ENCODE data around the gene MRPL52.
A peak's percentile ranks its signal among the peaks of the same experiment; 100 is the strongest.
"Not testable (repeated sequence)": the region's sequence is repeated elsewhere in the genome, so short reads cannot be mapped to it uniquely, and the experiment has no call there.

MRPL52 gene

DNA sequence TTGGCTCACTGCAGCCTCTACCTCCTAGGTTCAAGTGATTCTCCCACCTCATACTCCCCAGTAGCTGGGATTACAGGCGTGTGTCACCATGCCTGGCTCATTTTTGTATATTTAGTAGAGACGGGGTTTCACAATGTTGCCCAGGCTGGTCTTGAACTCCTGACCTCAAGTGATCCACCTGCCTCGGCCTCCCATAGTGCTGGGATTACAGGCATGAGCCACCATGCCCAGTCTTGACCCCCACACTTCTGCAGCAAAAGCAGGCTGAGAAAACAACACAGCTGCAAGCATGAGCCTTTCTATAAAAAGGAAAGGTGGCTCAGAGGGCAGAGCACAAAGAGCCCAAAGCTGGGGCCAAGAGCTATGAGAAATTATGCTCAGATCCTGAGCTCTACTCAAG lies 30.7 kb downstream of the MRPL52 start:
- not testable (repeated sequence) for DNase-seq

DNA sequence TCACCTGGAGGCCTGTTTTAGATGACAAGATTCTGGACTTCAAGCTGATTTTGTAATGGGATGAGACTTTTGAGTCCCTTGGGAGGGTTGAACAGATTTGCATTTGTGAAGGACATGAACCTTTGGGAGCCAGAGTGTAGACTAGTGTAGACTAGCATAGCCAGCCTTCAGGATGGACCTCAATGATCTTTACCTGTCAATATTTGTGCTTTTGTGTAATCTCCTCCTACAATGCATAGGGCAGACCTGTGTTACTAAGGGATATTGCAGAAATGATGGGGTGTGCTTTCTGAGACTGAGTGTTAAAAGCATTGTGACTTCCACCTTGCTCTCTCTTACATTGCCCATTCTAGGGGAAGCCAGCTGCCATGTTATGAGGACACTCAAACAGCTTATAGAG lies 32.0 kb downstream of the MRPL52 start:
- no peak for DNase-seq

DNA sequence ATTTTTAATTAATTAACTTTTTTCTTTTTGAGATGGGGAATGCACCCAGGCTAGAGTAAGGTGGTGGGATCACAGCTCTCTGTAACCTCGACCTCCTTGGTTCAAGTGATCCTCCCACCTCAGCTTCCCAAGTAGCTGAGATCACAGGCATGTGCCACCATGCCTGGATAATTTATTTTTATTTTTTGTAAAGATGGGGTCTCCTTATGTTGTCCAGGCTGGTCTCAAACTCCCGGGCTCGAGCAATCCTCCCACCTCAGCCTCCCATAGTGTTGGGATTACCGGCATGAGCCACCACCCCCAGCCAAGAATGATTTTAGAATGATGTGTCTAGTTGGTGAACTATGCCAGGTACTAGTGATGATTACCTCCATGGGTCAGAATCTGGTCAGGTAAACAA lies 35.3 kb downstream of the MRPL52 start:
- DNase-seq, result no peak

DNA sequence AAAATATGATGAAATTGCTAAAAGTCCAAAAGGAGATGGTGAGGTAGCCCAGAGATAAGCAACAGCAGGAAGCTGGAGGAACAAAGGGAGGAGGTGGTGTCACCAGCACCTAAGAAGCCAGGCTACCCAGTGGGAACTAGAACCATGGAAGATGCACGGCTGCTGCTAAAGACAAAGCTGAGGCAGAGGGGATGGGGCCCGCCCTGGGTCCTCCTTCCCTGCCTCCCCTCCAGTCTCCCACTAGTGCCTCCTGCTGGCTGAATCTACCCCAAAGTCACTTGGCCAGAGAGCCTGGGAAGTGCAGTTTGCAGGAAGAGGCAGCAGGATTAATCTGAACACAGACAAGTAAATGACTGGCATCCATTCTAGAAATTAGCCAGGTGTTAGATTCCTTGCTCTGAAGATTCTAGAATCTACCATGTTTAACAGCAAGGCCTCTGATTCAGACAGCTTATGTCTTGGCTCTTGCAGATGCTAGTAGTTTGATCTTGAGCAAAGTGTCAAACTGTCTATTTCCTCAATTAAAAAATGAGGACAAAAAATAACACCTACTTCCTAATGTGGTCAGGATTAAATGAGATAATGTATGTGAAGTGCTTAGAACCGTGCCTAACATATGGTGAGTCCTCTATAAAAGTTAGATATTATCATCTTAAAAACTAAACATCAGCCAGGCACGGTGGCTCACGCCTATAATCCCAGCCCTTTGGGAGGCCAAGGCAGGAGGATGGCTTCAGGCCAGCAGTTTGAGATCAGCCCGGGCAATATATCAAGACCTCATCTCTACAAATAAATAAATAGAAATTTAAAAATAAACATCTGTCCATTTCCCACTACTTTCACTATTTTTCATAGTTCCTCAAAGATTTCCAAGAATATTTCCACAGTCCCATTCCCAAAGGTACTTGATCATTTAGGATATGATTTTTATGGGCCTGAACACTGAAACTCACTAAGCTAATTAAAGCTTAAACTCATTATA lies 36.0 kb downstream of the MRPL52 start:
- DNase-seq, result no peak

DNA sequence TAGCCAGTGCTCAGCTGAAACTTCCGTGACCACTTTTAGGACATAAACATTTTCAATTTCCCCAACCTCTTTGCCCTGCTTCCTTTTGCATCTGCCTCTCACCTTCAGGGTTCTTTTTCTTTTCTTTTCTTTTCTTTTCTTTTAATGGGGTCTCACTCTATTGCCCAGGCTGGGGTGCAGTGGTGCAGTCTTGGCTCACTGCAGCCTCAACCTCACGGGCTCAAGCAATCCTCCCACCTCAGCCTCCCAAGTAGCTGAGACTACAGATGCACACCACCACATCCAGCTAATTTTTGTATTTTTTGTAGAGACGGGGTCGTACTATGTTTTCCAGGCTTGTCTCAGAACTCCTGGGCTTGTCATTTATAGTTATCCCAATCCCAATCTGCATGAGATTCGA lies 37.2 kb downstream of the MRPL52 start:
- DNase-seq, result no peak

DNA sequence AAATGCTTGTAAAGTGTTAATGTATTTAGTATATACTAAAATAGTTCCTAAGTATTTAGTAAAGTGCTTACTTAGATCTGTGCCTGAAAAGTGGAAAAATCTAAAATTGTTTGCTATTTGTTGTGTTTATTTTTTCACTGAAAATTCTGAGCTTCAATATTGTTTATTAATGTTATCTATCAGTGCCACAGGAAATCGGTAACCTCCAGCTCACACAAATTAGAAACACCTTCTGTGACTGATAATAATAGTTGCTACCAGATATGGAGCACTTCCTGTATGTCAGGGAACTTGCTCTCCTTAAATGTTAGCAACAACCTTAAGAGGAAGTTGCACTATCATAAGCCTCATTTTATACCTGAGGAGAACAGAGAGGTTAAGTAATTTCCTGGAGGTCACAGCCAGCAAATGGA lies 41.1 kb downstream of the MRPL52 start:
- DNase-seq, result no peak

DNA sequence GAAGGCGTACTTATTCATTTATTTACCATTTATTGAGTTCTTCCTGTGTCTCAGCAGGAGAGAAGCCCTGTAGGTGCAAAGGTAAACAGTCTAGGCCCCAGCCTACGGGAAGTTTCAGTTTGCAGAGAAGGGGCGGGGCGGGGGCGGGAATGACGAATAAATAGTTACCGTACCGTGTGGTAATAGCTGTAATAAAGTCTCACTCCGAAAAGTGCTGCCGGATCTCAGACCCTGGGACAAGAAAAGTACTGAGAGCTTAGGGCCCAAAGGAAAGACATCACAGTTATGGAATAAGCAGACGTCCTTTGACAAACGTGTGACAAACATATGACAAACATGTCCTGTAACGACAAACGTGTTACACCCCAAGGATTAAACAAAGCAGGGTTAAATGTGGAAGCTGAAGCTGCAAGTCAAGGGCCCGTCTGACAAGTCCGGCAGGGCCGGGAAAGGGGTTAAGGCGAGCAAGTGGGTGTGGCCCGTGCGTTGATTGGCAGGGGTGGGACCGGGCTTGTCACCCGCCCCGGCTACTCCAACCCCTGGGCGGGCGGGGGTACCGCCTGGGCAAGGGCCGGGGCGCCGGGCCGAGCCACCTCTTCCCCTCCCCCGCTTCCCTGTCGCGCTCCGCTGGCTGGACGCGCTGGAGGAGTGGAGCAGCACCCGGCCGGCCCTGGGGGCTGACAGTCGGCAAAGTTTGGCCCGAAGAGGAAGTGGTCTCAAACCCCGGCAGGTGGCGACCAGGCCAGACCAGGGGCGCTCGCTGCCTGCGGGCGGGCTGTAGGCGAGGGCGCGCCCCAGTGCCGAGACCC lies 41.7 kb downstream of the MRPL52 start, which contains the start of gene LRP10:
Gene LRP10 (plus strand): TSS at position 517 of the 809 bp plus-strand sequence. CDS start 564 bp downstream, outside the sequence.
- DNase-seq, result peak; percentile 85

DNA sequence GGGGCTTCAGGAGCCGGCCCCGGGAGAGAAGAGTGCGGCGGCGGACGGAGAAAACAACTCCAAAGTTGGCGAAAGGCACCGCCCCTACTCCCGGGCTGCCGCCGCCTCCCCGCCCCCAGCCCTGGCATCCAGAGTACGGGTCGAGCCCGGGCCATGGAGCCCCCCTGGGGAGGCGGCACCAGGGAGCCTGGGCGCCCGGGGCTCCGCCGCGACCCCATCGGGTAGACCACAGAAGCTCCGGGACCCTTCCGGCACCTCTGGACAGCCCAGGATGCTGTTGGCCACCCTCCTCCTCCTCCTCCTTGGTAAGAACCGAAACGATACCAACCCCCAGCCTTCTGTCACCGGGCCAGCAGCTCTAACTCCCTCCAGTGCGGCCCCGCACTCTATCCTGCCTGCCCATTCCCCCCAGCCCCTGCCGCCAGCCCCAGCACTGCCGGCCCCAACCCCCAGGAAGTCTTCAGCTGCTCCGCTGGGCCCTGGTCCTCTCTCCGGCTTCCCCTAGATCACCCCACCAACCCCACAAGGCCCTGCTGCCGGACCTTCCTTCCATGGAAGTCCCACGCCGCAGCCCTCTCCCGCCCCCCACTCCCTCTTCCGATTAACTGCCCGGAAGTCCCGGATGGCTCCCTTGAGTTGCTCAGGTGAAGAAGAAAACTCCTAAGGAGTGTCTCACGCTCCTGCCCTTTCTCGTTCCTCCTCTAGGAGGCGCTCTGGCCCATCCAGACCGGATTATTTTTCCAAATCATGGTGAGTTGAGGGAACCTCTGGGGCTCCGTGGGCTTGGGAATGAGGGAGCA lies 42.5 kb downstream of the MRPL52 start:
- DNase-seq, result peak; percentile 67

DNA sequence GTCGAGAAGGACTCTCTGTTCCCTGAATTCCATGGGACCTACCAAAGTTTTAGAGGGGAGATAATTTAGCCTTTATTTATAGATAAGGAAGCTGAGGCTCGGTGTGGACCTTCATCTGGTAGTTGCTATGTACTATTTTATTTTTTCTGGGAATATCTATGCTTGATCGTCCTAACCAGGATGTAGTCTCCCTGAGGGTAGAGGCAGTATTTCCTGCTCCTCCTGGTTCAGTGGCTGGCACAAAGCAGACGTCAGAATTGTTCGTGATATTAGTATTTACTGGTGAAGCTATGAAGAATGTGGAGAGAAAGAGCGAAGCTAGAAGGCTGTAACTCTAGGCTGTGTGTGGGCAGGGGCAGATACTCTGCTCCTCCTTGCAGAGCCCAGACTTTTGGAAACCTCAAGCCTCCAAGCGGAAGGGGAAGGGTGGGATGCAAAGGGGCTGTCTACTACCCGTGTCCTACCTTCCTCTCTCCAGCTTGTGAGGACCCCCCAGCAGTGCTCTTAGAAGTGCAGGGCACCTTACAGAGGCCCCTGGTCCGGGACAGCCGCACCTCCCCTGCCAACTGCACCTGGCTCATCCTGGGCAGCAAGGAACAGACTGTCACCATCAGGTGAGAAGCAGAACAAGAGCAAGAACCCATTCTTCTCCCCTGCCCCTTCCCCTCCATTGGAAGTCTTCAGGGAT lies 43.3 kb downstream of the MRPL52 start:
- no peak for DNase-seq

DNA sequence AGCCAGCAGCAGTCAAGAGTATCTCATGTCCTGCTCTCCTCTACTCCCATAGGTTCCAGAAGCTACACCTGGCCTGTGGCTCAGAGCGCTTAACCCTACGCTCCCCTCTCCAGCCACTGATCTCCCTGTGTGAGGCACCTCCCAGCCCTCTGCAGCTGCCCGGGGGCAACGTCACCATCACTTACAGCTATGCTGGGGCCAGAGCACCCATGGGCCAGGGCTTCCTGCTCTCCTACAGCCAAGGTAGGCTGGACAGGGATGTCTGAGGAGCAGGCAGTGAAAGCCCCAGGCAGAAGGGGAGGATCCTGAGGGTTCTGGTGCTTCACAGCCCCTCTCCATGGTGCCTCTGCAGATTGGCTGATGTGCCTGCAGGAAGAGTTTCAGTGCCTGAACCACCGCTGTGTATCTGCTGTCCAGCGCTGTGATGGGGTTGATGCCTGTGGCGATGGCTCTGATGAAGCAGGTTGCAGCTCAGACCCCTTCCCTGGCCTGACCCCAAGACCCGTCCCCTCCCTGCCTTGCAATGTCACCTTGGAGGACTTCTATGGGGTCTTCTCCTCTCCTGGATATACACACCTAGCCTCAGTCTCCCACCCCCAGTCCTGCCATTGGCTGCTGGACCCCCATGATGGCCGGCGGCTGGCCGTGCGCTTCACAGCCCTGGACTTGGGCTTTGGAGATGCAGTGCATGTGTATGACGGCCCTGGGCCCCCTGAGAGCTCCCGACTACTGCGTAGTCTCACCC lies 45.5 kb downstream of the MRPL52 start:
- DNase-seq, result no peak

DNA sequence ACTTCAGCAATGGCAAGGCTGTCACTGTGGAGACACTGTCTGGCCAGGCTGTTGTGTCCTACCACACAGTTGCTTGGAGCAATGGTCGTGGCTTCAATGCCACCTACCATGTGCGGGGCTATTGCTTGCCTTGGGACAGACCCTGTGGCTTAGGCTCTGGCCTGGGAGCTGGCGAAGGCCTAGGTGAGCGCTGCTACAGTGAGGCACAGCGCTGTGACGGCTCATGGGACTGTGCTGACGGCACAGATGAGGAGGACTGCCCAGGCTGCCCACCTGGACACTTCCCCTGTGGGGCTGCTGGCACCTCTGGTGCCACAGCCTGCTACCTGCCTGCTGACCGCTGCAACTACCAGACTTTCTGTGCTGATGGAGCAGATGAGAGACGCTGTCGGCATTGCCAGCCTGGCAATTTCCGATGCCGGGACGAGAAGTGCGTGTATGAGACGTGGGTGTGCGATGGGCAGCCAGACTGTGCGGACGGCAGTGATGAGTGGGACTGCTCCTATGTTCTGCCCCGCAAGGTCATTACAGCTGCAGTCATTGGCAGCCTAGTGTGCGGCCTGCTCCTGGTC lies 46.1 kb downstream of the MRPL52 start:
- DNase-seq, result no peak

DNA sequence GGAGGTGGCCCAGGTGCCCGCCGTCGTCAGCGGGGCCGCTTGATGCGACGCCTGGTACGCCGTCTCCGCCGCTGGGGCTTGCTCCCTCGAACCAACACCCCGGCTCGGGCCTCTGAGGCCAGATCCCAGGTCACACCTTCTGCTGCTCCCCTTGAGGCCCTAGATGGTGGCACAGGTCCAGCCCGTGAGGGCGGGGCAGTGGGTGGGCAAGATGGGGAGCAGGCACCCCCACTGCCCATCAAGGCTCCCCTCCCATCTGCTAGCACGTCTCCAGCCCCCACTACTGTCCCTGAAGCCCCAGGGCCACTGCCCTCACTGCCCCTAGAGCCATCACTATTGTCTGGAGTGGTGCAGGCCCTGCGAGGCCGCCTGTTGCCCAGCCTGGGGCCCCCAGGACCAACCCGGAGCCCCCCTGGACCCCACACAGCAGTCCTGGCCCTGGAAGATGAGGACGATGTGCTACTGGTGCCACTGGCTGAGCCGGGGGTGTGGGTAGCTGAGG lies 47.4 kb downstream of the MRPL52 start:
- no peak for DNase-seq

DNA sequence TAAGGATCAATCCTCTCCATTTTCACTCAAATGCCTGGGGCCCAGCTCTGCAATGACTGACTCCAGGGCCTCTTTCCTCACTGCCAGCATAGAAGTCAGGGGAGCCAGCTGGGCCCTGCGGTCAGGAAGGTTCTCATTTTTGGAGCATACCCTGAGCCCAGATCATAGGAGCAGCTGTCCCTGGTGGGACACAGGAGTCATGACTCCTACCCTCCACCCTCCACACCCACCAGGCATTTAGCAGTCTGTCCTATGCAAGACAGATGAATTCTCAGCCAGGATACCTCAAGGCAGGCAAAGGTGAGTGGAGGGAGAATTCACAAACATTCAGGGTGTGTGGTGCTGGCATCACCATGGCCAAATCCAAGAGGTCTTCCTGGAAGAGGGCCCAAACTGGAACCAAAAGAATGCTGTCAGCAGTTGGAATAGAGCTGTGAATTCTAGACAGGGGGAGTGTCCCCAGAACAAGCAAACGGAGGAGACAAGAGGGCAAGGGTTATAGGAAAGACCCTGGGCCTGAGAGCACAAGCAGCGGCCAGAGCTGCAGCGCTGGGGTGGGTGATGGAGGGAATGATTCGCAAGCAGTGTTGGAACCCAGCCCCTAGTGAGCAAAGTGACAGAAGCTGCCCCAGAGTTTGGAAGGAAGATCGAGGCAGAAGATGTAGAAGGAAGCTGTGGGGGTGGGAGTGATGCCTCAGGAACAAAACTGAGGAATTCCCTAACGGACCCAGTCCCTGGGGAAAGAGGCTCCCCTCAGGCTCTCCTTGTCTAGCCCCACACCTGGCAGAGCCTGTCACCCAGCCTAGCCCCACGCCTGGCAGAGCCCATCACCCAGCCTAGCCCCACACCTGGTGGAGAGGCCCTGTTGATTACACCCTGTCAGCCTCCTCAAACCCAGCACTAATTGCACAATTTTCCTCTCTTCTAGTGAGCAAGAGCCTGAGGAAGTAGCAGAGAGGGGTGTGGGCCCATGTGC lies 48.9 kb downstream of the MRPL52 start:
- DNase-seq, result no peak

DNA sequence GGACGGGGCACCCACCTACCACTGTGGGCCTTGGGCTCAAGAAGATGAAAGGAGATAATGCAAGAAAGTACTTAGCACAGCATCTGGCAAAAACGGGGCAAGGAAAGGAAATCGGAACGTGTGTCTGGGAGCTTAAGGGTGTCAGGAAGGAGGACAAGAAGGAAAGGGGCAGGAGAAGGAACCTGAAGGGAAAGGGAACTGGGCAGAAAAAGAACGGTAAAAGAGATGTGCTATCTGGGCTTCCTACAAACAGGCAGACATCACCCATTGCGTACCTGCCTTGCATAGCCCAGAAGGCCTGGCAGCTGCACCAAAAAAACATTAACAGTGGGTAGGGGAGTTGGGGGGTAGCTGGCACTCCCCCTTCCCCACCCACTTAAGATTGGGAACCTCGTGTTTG lies 52.4 kb downstream of the MRPL52 start:
- no peak for DNase-seq

DNA sequence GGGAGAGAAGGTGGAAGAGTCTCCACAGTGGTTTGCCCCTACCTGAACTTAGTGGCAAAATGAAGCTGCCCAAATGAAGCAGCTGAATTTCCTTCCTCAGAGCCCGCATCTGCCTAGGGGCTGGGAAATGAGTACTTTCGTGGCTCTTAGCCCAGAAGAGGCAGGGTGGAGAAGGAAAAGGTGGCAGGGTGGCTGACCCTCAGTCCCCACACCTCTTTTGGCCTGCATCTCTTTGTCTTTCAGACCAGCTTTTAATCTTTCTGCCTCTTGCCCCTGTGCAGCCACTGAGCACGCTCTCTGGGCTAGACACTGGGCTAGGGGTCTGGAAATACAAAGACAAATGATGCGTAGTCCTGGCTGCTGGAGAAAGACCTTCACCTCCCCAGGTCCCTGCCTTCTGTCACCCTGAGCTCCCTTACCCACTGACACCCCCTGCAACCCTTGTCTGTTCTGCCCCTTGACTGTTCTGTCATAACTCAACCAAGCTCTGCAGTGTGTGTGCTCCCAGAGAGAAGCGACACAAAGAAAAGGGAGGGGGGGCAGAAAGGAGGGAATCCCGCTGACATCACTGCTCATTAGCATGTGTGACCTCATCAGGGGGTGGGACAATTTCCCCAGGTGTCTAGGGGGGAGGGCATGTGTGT lies 53.0 kb downstream of the MRPL52 start:
- DNase-seq, result no peak

DNA sequence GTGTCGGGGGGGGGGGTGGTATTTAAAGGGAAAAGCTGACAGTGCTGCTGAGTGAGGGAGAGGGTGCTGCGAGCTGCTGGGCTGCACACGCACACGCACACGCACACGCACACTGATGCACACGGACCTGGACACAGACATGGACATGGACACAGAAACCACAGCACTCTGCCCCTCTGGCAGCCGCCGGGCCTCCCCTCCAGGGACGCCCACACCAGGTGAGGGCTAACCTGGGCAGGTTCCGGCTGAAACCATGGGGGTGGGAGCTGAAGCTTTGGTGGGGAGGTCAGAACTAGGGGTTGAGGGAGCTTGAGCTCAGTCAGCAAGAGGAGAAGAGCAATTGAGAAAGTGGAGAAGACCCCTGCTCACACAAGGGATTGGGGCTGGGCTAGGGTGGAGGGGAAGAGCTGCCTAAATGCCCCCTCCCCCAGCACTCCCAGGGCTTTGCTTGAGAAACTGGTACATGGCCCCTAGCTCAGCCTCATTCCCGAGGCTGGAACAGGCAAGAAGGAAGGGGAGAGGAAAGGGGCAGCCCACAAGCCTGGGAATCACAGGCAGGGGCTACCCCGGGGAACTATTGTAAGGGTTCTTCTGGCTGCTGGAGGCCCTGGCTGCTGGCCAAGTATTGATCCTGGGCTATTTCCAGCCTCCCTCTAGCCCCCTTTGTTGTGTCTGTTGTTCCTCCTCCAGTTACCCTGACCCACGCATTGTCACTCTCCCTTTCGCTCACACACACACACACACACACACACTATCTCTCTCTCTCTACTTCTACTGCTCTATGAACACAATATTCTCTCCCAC lies 53.7 kb downstream of the MRPL52 start, which contains the start of gene REM2:
Gene REM2 (plus strand): TSS at position 50 of the 804 bp plus-strand sequence. CDS start 66 bp downstream, at position 116.
- no peak for DNase-seq

DNA sequence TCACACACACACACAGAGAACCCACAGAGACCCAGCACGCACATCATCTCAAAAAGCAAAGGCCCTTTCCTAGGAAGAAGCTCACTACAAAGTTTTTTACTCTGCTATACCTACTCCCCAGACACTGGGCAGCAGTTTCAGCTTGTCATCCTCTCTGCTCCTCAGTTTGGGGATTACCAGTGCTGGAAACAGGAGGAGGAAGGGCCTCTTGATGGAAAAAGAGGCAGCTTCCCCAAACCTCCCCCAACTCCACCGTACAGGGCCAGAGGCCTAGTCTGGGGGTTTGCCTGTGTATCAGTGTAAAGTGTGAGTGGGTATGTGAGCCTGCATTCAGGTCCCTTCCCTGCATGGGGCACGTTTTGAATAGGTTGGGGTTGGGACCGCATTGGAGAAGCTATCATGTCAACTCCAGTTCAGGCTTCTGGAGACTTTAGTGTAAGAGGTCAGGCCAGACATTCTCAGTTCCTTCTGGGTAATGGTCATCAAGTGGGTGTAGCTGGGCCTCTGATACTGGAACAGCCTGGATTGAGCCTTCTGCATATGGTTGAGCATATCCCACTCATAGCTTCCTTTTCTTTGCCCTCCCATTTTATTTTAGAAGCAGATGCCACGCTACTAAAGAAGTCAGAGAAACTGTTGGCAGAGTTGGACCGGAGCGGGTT lies 54.5 kb downstream of the MRPL52 start:
- DNase-seq, result no peak
